GM10266 (cell line): ENCODE data around the gene SLC9A1.
"Not testable (repeated sequence)": the region's sequence is repeated elsewhere in the genome, so short reads cannot be mapped to it uniquely, and the experiment has no call there.

ENCODE experiments used
- DNase-seq: peaks from one replicate; pipeline ENCODE4 v3.0.0; 2012; ENCODE audit errors: extremely low spot score
- TF ChIP-seq, protein P1 (sequence below): IDR thresholded peaks from 2 replicates; pipeline ENCODE4 v1.5.1; 2012; ENCODE audit warnings: mild to moderate bottlenecking, low read depth; ENCODE audit not compliant: control insufficient read depth, insufficient read depth; ENCODE audit errors: missing control alignments

The SLC9A1 gene

DNA sequence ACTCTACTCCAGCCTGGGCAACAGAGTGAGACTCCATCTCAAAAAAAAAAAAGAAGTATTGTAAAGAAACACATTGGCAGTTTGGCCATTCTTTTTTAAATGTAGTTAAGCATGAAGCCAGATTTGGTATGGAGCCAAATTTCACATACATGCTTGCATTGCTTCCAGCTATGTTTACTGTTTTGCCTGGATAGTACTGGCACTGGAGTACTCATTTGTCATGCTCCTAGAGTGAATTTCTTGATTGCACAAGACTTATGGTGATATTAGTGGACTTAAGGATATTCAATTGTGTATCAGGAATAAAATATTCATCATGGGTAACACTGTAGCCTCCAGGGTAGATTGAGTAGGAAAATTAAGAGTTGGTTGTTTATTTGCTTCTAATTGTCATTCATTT lies 24.5 kb upstream of the SLC9A1 start:
- no peak for DNase-seq

DNA sequence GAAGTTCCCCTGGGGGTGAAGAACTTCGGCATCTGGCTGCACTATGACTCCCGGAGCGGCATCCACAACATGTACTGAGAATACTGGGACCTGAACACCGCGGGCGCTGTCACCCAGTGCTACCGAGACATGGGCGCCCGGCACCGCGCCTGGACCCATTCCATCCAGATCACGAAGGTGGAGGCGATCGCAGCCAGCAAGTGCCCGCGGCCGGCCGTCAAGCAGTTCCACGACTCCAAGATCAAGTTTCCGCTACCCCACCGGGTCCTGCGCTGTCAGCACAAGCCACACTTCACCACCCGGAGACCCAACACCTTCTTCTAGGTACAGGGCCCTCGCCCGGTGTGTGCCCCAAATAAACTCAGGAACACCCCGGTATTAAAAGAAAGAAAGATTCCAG lies 22.0 kb upstream of the SLC9A1 start:
- no peak for DNase-seq
- TF ChIP-seq, protein P1, sequence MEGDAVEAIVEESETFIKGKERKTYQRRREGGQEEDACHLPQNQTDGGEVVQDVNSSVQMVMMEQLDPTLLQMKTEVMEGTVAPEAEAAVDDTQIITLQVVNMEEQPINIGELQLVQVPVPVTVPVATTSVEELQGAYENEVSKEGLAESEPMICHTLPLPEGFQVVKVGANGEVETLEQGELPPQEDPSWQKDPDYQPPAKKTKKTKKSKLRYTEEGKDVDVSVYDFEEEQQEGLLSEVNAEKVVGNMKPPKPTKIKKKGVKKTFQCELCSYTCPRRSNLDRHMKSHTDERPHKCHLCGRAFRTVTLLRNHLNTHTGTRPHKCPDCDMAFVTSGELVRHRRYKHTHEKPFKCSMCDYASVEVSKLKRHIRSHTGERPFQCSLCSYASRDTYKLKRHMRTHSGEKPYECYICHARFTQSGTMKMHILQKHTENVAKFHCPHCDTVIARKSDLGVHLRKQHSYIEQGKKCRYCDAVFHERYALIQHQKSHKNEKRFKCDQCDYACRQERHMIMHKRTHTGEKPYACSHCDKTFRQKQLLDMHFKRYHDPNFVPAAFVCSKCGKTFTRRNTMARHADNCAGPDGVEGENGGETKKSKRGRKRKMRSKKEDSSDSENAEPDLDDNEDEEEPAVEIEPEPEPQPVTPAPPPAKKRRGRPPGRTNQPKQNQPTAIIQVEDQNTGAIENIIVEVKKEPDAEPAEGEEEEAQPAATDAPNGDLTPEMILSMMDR: no peak

More for the DNA sequence above, 24.5 kb upstream of the SLC9A1 start:
- TF ChIP-seq, protein P1: no peak

DNA sequence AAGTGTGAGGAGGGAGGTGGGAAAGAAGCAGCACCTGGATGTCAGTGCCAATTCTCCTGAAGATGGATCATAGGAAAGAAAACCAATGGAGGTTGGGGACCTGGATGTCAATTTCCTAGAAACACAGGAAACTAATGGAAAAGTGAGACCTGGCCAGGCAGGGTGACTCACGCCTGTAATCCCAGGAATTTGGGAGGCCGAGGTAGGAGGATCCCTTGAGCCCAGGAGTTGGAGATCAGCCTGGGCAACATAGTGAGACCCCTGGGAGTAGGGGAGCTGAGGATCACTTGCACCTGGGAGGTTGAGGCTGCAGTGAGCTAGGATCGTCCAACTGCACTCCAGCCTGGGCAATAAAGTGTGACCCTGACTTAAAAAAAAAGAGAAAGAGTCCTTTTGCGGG lies 21.4 kb upstream of the SLC9A1 start:
- TF ChIP-seq, protein P1: no peak
- no peak for DNase-seq

DNA sequence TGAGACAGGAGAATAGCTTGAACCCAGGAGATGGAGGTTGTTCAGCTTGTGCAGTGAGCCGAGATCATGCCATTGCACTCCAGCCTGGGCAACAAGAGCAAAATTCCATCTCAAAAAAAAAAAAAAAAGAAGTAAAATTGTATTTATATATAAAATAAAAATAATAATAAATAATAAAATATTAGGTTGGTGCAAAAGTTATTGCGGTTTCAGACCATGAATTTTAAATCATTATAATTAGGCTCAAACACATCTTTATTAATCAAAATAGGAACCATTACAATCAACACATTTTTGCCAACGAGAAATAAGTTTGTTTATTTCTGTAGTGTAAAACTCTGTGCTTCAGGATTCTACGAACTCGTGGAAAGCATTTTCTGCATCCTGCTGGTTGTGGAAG lies 18.1 kb upstream of the SLC9A1 start:
- not testable (repeated sequence) for DNase-seq

DNA sequence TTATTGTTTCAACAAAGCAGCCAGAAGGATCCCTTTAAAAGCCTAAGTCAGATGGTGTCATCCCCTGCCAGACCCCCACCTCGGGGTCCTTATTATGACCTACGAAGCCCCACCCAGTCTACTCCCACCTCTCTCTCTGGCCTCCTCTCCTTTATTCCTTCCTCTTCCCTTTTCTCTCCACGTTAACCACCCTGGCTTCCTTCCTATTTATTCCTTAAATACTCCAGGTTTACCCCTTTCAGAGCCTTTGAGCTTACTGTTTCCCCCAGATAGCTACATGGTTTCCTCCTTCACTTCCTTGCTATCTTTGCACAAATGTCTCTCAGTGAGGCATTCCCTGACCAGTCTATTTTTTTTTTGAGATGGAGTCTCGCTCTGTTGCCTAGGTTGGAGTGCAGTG lies 12.0 kb upstream of the SLC9A1 start:
- TF ChIP-seq, protein P1: no peak
- no peak for DNase-seq

DNA sequence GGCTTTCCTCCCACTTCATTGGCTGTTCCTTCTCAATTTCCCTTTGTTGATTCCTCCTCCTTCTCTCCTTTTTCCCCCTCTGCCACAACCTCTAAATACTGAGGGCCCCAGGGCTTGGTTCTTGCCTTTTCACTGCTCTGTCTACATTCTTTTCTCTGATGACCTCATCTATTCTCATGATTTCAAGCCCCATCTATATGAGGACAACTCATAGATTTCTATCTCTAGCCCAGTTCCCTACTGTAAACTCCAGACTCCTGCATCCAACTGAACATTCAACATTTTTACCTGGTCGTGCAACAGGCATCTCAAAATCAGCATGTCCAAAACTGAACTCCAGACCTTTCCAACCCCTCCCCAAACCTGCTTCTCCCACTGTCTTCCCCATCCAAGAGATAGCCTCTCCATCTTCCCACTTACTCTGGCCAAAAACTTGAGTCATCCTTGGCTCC lies 11.5 kb upstream of the SLC9A1 start:
- no peak for DNase-seq
- TF ChIP-seq, protein P1: no peak

DNA sequence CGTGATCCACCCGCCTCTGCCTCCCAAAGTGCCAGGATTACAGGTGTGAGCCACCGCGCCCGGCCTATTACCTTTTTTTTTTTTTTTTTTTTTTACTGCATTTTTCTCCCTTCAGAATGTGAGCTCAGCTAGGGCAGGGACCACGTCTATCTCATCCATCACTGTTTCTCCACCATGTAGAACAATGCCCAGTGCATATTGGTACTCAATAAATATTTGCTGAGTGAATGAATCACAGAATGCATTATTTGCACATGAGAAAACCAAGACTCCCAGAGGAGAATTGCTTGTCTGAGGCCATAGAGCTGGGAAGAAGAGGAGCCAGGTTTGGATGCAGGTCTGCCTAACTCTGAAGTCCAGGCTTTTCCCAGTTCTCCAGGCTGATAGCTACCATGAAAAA lies 8.2 kb upstream of the SLC9A1 start:
- DNase-seq: no peak
- TF ChIP-seq, protein P1: no peak

DNA sequence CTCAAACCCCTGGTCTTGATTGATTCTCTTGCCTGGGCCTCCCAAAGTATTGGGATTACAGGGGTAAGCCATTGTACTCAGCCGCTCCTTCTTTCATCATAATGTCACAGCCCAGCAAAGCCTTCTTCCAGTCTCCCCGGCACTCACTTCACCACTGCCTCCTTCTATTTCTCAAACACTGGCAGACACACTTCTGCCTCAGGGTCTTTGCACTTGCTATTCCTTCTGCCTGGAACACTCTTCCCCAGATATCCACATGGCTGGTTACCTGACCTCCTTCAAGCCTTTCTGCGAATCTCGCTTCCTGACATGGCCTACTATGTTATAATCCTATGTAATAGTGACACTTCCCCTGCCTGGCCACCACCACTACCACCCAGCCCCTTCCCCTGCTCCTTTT lies 7.2 kb upstream of the SLC9A1 start:
- TF ChIP-seq, protein P1: no peak
- no peak for DNase-seq
